HG03045 (cell line): Measurements from ENCODE around the gene ELAVL1.
"Not testable (repeated sequence)": the region's sequence is repeated elsewhere in the genome, so short reads cannot be mapped to it uniquely, and the experiment has no call there.

Experiments
- ATAC-seq: cut with Tn5 transposase; IDR thresholded peaks from one replicate; pipeline ENCODE4 v1.9.1; 2021; ENCODE audit warnings: mild to moderate bottlenecking, moderate library complexity; ENCODE audit not compliant: unreplicated experiment

The ELAVL1 gene

GRCh38 chr19:7943444-7944176 is 61.8 kb downstream of the ELAVL1 start, which contains the start of gene TIMM44:
TSS of gene TIMM44 (minus strand) at chr19:7943666. CDS start at chr19:7943651, 15 bp downstream.
- ATAC-seq: peak; percentile 97

GRCh38 chr19:7942981-7943443 is 62.4 kb downstream of the ELAVL1 start:
- no peak for ATAC-seq

- ATAC-seq: no peak
Observed at GRCh38 chr19:7941895-7942596, 63.4 kb downstream of the ELAVL1 start.

GRCh38 chr19:7940841-7941240 is 64.6 kb downstream of the ELAVL1 start:
- no peak for ATAC-seq

- ATAC-seq: no peak
Observed at GRCh38 chr19:7934766-7935165, 70.7 kb downstream of the ELAVL1 start.

DNA sequence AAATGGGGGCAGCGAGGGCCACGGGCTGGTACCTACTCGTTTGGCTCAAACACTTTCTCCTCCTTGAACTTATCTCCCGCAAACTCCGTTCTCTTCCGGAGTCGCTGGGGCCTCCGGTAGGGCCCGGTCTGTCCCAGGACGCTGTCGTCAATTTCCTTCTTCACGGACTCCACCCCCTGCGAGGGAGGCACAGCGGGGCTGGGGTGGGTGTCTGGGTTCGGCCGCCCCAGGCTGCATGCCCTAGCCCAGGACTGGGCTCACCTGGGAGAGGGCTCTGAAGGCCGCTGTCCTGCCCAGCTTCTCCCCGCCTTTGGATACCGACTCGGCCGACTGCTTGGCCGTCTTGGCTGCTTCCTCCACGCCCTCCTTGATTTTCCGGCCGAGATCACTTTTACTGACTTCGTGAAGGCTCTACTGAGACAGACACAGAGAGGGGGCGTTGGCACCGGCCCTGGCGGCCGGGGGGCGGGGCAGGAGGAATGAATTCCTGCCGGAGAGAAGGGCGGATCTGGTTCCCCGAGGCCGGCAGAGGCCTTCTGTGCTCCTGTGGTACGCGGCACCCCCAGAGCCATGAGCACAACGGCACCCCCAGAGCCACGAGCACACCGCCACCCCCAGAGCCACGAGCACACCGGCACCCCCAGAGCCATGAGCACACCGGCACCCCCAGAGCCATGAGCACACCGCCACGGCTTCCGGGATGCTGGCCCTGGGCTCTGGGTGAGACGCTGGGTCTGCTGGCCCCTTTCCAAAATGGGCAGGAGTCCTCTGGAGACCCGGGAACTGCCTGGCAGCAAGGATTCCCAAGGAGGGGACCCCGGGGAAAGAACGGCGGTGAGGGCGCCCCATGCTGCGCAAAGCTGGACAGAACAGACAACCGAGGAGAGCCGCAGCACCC is 71.4 kb downstream of the ELAVL1 start:
- ATAC-seq: no peak

- no peak for ATAC-seq
Observed at GRCh38 chr19:7933411-7933810, 72.0 kb downstream of the ELAVL1 start.

GRCh38 chr19:7932930-7933300 is 72.5 kb downstream of the ELAVL1 start:
- no peak for ATAC-seq

- ATAC-seq: no peak
Observed at GRCh38 chr19:7932276-7932929, 73.0 kb downstream of the ELAVL1 start.

DNA sequence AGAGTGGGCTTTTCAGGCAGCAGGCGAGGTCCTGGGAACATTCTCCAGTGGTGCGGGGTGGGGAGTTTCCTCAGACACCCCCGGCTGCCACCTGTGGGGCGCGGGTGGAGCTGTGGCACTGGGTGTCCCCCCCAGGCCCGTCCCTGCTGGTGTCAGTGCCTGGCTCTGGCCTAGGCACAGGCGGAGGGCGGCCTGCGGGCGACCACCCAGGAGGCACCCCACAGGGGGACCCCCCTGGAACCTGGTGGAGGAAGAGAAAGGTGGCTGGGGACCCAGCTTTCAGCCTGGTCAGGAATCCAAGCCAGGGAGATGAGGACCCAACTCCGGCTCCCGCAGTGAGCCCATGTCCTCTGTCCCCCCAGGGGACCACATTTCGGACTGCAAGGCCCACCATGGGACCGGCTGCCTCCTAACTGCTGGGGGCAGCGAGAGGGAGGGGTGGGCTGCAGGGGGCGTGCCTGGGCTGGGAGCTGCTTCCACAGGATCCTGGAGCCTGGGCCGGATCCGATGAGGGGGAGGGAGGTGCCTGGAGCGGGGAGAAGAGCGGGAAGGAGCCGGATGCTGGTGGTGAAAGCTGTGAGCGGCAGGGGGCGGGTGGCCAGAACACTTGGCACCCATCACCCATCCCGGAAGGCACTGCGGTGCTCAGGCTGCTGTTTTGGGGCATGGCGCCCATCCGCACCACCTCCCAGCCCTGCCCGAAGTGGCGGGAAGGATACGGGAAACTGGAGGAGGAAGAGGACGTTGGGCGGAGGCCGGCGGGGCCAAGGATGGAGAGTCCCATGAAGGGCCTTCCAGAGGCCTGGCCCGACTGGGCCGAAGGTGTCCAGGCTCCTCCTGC is 74.0 kb downstream of the ELAVL1 start:
- ATAC-seq: no peak

- ATAC-seq: no peak
Observed at GRCh38 chr19:7930765-7931164, 74.7 kb downstream of the ELAVL1 start.

DNA sequence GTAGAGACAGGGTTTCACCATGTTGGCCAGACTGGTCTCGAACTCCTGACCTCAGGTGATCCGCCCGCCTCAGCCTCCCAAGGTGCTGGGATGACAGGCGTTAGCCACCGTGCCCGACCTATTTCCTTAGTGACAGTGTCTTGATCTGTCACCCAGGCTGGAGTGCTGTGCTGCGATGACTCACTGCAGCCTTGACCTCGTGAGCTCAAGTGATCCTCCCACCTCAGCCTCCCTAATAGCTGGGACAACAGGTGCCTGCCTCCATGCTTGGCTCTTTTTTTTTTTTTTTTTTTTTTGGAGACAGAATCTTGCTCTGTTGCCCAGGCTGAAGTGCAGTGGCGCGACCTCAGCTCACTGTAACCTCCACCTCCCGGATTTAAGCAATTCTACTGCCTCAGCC is 75.4 kb downstream of the ELAVL1 start:
- ATAC-seq: not testable (repeated sequence)

- ATAC-seq: no peak
Observed at GRCh38 chr19:7928741-7929701, 76.4 kb downstream of the ELAVL1 start.

DNA sequence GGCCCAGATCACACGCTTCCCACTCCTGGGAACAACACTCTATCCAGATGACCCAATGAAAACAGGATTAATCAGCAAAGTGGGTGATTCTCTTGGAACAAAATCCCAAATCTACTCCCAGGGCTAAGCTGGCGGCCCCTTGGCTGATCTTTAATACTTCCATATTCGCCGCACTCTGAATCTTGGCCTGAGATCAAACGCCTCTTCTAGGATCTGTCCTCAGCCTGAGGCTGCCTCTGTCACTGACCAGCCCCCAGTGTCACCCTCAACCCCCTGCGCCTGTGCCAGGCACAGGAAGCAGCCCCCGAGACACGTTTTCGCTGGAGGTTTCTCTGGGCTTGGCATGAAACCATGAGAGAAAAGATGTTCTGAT is 77.1 kb downstream of the ELAVL1 start:
- no peak for ATAC-seq

GRCh38 chr19:7927605-7928333 is 77.7 kb downstream of the ELAVL1 start:
- ATAC-seq: no peak

- ATAC-seq: no peak
Observed at GRCh38 chr19:7926727-7927604, 78.5 kb downstream of the ELAVL1 start.
